Stomach smooth muscle (tissue), 2 donors: ENCODE data around the gene COMMD1.
A peak's percentile ranks its signal among the peaks of the same experiment; 100 is the strongest.
"Not testable (repeated sequence)": the region's sequence is repeated elsewhere in the genome, so short reads cannot be mapped to it uniquely, and the experiment has no call there.

Experiments used
- H3K27ac ChIP-seq: one replicate; pipeline ENCODE4 v1.7.0; 2013; ENCODE audit warnings: mild to moderate bottlenecking, low read length, inconsistent platforms
- H3K27me3 ChIP-seq, 2 donors: one replicate each; pipeline ENCODE4 v1.7.0; 2013; ENCODE audit warnings: low read length in 2 of 2; ENCODE audit not compliant: insufficient read depth in 2 of 2, control insufficient read depth in 1 of 2
- H3K36me3 ChIP-seq, 2 donors: one replicate each; pipeline ENCODE4 v1.7.0; 2013; ENCODE audit warnings: low read length in 2 of 2; ENCODE audit not compliant: control insufficient read depth in 2 of 2, insufficient read depth in 2 of 2
- H3K4me1 ChIP-seq: one replicate; pipeline ENCODE4 v1.7.0; 2013; ENCODE audit warnings: low read length; ENCODE audit not compliant: control insufficient read depth, insufficient read depth
- H3K4me3 ChIP-seq, 2 donors: one replicate each; pipeline ENCODE4 v1.7.0; 2013; ENCODE audit warnings: low read length in 2 of 2
- H3K9ac ChIP-seq, 2 donors: one replicate each; pipeline ENCODE4 v1.7.0; 2013; ENCODE audit warnings: low read length in 2 of 2, mild to moderate bottlenecking in 1 of 2
- H3K9me3 ChIP-seq, 2 donors: one replicate each; pipeline ENCODE4 v1.7.0; 2013; ENCODE audit warnings: low read length in 2 of 2; ENCODE audit not compliant: control insufficient read depth in 2 of 2
- donor health status: healthy.
- donor health status: Pancreatic carcinoma.

COMMD1 gene

GRCh38 chr2:61995515-61995914 lies 90.0 kb downstream of the COMMD1 start:
- H3K36me3 ChIP-seq, result no peaks in the 10 kb centered on the region
- H3K4me1 ChIP-seq, result no peaks in the 10 kb centered on the region
- no peaks in the 10 kb centered on the region for H3K9me3 ChIP-seq
- no peaks in the 10 kb centered on the region for H3K27me3 ChIP-seq
- no peak overlapping the region for H3K9ac ChIP-seq
- H3K27ac ChIP-seq, result no peak overlapping the region
- H3K4me3 ChIP-seq, result no peak overlapping the region

- Histone ChIP-seq H3K36me3 (peaks cover 0 to 2% of the 10 kb centered on the region in 2 donors), H3K27me3 (no peaks in the 10 kb centered on the region), H3K4me3 (no peak overlapping the region), H3K27ac (no peak overlapping the region), H3K9me3 (no peaks in the 10 kb centered on the region), H3K9ac (no peak overlapping the region), H3K4me1 (no peaks in the 10 kb centered on the region)
These were observed 93.0 kb downstream of the COMMD1 start for GRCh38 chr2:61998426-61998825.

- Histone ChIP-seq H3K27ac (no peak overlapping the region), H3K9me3 (no peaks in the 10 kb centered on the region), H3K4me3 (no peak overlapping the region), H3K9ac (no peak overlapping the region), H3K27me3 (no peaks in the 10 kb centered on the region), H3K36me3 (peaks cover 0 to 2% of the 10 kb centered on the region in 2 donors), H3K4me1 (no peaks in the 10 kb centered on the region)
These were observed 95.1 kb downstream of the COMMD1 start for GRCh38 chr2:62000538-62000937.

- peaks cover 0 to 2% of the 10 kb centered on the region in 2 donors for H3K36me3 ChIP-seq
- no peak overlapping the region for H3K9ac ChIP-seq
- H3K9me3 ChIP-seq, result no peaks in the 10 kb centered on the region
- H3K4me3 ChIP-seq, result no peak overlapping the region
- H3K27me3 ChIP-seq, result no peaks in the 10 kb centered on the region
- H3K27ac ChIP-seq, result no peak overlapping the region
- no peaks in the 10 kb centered on the region for H3K4me1 ChIP-seq
These were observed 96.0 kb downstream of the COMMD1 start for GRCh38 chr2:62001431-62001830.

- H3K27ac ChIP-seq, H3K9ac ChIP-seq, H3K9me3 ChIP-seq, H3K27me3 ChIP-seq, H3K36me3 ChIP-seq, H3K4me3 ChIP-seq, H3K4me1 ChIP-seq: not testable (repeated sequence)
These were observed 99.0 kb downstream of the COMMD1 start for GRCh38 chr2:62004428-62004827.

- no peaks in the 10 kb centered on the region for H3K9me3 ChIP-seq
- no peak overlapping the region for H3K9ac ChIP-seq
- H3K27ac ChIP-seq, result no peak overlapping the region
- H3K4me3 ChIP-seq, result no peak overlapping the region
- H3K36me3 ChIP-seq, result no peaks in the 10 kb centered on the region
- H3K4me1 ChIP-seq, result peaks cover 5% of the 10 kb centered on the region
- no peaks in the 10 kb centered on the region for H3K27me3 ChIP-seq
These were observed 102.1 kb downstream of the COMMD1 start for GRCh38 chr2:62007555-62007954.

- Histone ChIP-seq H3K9me3 (no peaks in the 10 kb centered on the region), H3K4me1 (peaks cover 5% of the 10 kb centered on the region), H3K27ac (no peak overlapping the region), H3K36me3 (no peaks in the 10 kb centered on the region), H3K9ac (no peak overlapping the region), H3K27me3 (no peaks in the 10 kb centered on the region), H3K4me3 (no peak overlapping the region)
These were observed 105.3 kb downstream of the COMMD1 start for GRCh38 chr2:62010632-62011256.

- H3K4me3 ChIP-seq, result no peak overlapping the region
- H3K27me3 ChIP-seq, result no peaks in the 10 kb centered on the region
- peak overlapping the region; percentile 13 for H3K27ac ChIP-seq
- no peak overlapping the region for H3K9ac ChIP-seq
- no peaks in the 10 kb centered on the region for H3K36me3 ChIP-seq
- no peaks in the 10 kb centered on the region for H3K9me3 ChIP-seq
- peaks cover 5% of the 10 kb centered on the region for H3K4me1 ChIP-seq
These were observed 108.2 kb downstream of the COMMD1 start for GRCh38 chr2:62013641-62014040.

GRCh38 chr2:62014102-62014501 lies 108.6 kb downstream of the COMMD1 start:
- Histone ChIP-seq H3K9me3 (no peaks in the 10 kb centered on the region), H3K27ac (peak overlapping the region; percentile 13), H3K9ac (no peak overlapping the region), H3K27me3 (no peaks in the 10 kb centered on the region), H3K4me3 (no peak overlapping the region), H3K36me3 (no peaks in the 10 kb centered on the region), H3K4me1 (peaks cover 5% of the 10 kb centered on the region)

GRCh38 chr2:62016957-62017356 lies 111.5 kb downstream of the COMMD1 start:
- H3K36me3 ChIP-seq, result no peaks in the 10 kb centered on the region
- H3K27ac ChIP-seq, result no peak overlapping the region
- H3K4me1 ChIP-seq, result no peaks in the 10 kb centered on the region
- H3K9ac ChIP-seq, result no peak overlapping the region
- H3K9me3 ChIP-seq, result no peaks in the 10 kb centered on the region
- no peaks in the 10 kb centered on the region for H3K27me3 ChIP-seq
- H3K4me3 ChIP-seq, result no peak overlapping the region

GRCh38 chr2:62029910-62030309 lies 124.4 kb downstream of the COMMD1 start:
- Histone ChIP-seq H3K9ac (no peak overlapping the region), H3K27ac (no peak overlapping the region), H3K27me3 (no peaks in the 10 kb centered on the region), H3K36me3 (no peaks in the 10 kb centered on the region), H3K4me3 (no peak overlapping the region), H3K9me3 (no peaks in the 10 kb centered on the region), H3K4me1 (no peaks in the 10 kb centered on the region)
